Middle frontal gyrus (tissue), 1 donor: Measurements from ENCODE around the gene TAL1.

ENCODE experiments used
- DNase-seq: peaks from one replicate; pipeline ENCODE4 v3.0.0-alpha.2; 2015; ENCODE audit warnings: low spot score; ENCODE audit errors: extremely low spot score

The TAL1 gene

DNA sequence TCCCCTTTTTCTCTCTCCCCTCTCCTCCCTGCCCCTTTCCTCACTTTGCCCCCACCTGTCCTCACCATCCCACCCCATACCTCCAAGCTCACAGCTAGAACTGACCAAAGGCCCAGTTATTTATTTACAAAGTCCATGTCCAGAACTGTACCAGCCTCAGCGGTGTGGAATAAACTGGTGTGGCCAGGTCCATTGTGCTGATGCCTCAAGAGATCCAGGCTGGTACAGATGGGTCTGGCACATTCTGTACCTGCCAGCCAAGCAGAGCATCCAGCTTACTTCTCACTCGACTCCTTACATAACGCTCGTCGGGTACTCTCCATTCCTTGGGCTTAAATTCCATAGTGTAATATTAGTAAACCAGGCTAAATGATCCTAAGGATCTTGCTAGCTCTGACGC lies 54.0 kb downstream of the TAL1 start:
- DNase-seq, result no peak

DNA sequence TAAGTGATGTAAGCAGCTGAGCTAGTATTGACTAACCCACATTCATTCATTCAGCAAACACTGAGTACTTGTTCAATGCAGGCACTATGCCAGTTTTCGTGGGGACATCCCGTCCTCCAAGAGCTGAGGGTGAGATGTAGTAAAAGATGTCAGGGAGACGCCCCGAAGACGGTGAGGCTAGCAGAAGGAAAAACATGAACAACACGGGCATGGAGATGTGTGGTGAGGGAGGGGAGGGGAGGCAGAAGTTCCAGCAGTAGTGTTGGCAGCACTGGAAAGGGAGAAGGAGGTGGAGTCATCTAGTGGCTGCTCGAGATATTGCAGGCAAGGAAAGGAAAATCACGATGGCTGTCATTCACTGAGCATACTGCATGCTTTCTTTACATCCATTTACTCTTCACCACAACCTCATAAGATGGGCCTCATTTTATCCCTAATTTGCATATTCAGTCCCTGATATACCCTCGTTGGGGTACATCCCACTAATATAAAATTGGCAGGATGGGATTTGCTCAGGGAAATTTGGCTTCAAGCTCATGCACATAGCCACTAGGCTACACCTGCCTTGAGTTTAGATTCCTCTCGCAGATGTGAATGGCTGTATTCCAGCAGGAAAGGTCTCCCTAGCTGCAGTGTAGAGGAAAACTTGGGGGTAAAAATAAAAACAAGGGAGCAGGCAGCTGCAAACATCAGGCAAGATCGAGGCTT lies 56.6 kb downstream of the TAL1 start:
- no peak for DNase-seq

DNA sequence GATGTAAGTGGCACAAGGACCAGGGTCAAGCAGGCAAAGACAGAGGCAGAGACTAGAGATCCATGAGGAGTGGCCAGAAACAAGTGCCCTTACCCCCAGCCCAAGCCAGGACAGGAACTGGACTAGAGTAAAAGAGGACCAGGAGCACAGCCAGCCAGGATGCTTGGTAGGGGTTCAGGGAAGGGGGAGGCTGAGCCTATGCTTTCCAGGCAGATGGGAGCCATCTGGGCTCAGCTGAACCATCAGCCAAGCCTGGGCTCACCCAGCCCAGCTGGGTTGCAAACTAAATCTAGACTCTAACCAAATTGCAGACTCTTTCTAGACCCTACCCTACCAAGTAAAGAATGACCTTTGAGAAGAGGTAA lies 57.4 kb downstream of the TAL1 start:
- no peak for DNase-seq

DNA sequence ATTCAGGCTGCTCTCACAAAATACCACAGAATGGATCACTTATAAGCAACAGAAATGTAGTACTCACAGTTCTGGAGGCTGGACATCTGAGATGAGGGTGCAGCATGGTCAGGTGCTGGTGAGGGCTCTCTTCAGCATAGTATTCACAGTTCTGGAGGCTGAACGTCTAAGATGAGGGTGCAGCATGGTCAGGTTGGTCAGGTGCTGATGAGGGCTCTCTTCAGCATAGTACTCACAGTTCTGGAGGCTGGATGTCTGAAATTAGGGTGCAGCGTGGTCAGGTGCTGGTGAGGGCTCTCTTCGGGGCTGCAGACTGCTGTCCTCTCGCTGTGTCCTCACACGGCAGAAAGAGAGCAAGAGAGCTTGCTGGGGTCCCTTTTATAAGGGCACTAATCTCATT lies 59.2 kb downstream of the TAL1 start:
- no peak for DNase-seq
